OCI-LY7 (cell line): ENCODE measurements around the gene JAG2.

ENCODE experiments used
- EZH2phosphoT487 ChIP-seq: fragments of 200-600 bp; sonication (generic); IDR thresholded peaks from 2 replicates; pipeline ENCODE4 v1.6.1; 2018; ENCODE audit warnings: low read depth, borderline replicate concordance, mild to moderate bottlenecking, mixed run types, antibody characterized with exemption, low read length, moderate library complexity, mixed read lengths
- TF ChIP-seq, protein P1 (sequence below): fragments of 200-600 bp; sonication (generic); conservative IDR thresholded peaks from 2 replicates; pipeline ENCODE4 v1.5.1; 2014; ENCODE audit warnings: mild to moderate bottlenecking, antibody characterized with exemption, low read length, moderate library complexity, mixed read lengths

DNA sequence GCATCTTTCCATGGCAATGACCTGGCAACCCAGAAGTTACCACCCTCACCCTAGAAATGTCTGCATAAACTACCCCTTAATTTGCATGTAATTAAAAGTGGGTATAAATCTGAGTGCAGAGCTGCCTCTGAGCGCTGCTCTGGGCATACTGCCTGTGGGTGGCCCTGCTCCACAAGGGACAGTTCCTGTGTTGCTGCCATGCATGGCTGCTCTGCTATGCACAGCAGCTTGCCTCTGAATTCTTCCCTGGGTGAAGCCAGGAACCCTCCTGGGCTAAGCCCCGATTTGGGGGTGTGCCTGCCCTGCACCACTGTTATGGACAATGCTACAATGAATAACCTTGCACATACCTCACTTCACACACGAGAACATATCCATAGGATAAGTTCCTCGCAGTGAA, 67.7 kb downstream of the JAG2 start:
- TF ChIP-seq, protein P1, sequence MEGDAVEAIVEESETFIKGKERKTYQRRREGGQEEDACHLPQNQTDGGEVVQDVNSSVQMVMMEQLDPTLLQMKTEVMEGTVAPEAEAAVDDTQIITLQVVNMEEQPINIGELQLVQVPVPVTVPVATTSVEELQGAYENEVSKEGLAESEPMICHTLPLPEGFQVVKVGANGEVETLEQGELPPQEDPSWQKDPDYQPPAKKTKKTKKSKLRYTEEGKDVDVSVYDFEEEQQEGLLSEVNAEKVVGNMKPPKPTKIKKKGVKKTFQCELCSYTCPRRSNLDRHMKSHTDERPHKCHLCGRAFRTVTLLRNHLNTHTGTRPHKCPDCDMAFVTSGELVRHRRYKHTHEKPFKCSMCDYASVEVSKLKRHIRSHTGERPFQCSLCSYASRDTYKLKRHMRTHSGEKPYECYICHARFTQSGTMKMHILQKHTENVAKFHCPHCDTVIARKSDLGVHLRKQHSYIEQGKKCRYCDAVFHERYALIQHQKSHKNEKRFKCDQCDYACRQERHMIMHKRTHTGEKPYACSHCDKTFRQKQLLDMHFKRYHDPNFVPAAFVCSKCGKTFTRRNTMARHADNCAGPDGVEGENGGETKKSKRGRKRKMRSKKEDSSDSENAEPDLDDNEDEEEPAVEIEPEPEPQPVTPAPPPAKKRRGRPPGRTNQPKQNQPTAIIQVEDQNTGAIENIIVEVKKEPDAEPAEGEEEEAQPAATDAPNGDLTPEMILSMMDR = no peak
- TF ChIP-seq EZH2phosphoT487 = no peak
